ENCODE data around the gene CITED4.

DNA sequence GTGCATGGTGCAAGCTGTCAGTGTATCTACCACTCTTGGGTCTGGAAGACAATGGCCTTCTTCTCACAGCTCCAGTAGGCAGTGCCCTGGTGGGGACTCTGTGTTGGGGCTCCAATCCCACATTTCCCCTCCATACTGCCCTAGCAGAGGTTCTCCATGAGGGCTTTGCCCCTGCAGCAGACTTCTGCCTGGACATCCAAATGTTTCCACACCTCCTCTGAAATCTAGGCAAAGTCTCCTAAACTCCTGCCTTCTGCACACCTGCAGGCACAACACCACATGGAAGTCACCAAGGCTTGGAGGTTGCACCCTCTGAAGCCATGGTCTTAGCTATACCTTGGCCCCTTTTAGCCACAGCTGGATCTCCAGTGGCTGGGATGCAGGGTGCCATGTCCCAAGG, 31.8 kb upstream of the CITED4 start:
- TF ChIP-seq, protein P1, sequence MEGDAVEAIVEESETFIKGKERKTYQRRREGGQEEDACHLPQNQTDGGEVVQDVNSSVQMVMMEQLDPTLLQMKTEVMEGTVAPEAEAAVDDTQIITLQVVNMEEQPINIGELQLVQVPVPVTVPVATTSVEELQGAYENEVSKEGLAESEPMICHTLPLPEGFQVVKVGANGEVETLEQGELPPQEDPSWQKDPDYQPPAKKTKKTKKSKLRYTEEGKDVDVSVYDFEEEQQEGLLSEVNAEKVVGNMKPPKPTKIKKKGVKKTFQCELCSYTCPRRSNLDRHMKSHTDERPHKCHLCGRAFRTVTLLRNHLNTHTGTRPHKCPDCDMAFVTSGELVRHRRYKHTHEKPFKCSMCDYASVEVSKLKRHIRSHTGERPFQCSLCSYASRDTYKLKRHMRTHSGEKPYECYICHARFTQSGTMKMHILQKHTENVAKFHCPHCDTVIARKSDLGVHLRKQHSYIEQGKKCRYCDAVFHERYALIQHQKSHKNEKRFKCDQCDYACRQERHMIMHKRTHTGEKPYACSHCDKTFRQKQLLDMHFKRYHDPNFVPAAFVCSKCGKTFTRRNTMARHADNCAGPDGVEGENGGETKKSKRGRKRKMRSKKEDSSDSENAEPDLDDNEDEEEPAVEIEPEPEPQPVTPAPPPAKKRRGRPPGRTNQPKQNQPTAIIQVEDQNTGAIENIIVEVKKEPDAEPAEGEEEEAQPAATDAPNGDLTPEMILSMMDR (optimal IDR thresholded peaks at IDR 0.05 in 1 of 3, IDR thresholded peaks at IDR 0.05 in 1 of 3, conservative IDR thresholded peaks at IDR 0.05 in 1 of 3; ENCODE audit: extremely low read depth in 1 of 3, insufficient read depth in 2 of 3, low read length in 3 of 3) = no peak
- no peak for TF ChIP-seq EZH2 (IDR thresholded peaks at IDR 0.05; ENCODE audit: low read length)

Data from keratinocyte (primary cell).